HG02981 (cell line): Measurements from ENCODE around the gene CEP97.
"Not testable (repeated sequence)": the region's sequence is repeated elsewhere in the genome, so short reads cannot be mapped to it uniquely, and the experiment has no call there.

Experiments
- ATAC-seq: cut with Tn5 transposase; IDR thresholded peaks from one replicate; pipeline ENCODE4 v1.9.1; 2021; ENCODE audit warnings: mild to moderate bottlenecking, moderate library complexity; ENCODE audit not compliant: unreplicated experiment

The CEP97 gene

DNA sequence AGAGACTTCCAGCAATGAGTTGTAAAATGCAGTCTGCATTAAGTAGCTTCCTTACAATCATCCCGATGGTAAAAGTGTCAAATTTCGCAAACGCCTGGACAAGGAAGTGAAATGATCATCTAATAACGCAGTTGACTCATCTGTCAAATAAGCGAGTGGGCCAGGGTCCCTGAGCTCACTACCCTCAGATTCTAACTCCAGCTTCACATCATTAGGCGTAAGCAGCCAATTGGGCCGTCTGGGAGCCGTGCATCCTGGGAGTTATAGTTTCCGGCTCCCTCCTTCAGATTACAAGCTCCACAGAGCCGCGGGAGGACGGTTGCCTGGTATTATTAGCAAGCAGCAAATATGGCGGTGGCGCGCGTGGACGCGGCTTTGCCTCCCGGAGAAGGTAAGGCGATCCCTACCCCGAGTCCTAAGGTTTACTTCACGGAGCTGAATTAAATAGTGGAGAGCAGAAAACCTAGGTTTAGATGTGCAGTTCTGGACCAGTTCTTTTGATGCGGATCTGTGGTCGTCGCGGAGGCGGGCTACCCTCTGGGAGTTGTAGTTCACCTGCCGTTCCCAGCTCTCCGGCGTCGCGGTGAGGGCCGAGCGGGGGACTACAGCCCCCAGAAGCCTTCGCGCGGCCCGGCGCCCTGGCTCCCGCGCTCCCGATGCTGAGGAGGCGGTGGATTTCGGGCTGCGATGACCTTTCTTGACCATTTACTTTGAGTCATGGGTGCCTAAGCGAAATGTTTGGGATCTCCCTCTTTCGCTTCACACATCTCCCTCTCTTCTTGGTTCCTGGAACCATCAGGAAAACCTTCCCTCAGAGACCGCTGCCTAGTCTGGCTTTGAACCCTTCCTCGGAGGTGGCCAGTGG lies at the start of gene CEP97:
CEP97 (plus strand) TSS at position 286 of the 865 bp plus-strand sequence; CDS start at position 349, 63 bp downstream.
- peak; percentile 91 for ATAC-seq

DNA sequence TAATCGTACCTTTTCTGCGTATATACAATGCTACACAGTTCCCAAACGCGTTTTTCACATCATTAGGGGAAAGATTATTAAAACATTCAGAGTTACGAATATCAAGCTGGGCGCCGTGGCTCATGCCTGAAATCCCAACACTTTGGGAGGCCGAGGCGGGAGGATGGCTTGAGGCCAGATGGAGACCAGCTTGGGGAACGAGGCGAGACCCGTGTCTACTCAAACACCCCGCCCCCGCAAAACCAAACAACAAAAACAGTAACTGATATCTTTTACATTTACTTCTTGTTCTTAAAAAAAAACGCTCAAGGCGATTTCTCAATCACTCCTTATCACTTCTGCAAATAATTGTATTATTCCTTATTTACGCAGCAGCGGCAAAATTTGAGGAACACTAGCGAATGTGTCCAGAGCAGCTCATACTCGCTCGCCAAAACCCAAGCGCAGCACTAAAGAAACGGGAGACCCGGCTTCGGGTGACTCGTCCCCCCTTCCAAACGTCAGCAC lies 48.7 kb upstream of the CEP97 start:
- ATAC-seq: no peak

- ATAC-seq: peak; percentile 86
These were observed 48.1 kb upstream of the CEP97 start for GRCh38 chr3:101676216-101676764.

GRCh38 chr3:101676765-101677435 lies 47.5 kb upstream of the CEP97 start, which contains the start of gene ZBTB11:
Gene ZBTB11, minus strand, starts transcription at chr3:101677132. Its CDS starts 218 bp downstream, at chr3:101676914.
- ATAC-seq: peak; percentile 69

DNA sequence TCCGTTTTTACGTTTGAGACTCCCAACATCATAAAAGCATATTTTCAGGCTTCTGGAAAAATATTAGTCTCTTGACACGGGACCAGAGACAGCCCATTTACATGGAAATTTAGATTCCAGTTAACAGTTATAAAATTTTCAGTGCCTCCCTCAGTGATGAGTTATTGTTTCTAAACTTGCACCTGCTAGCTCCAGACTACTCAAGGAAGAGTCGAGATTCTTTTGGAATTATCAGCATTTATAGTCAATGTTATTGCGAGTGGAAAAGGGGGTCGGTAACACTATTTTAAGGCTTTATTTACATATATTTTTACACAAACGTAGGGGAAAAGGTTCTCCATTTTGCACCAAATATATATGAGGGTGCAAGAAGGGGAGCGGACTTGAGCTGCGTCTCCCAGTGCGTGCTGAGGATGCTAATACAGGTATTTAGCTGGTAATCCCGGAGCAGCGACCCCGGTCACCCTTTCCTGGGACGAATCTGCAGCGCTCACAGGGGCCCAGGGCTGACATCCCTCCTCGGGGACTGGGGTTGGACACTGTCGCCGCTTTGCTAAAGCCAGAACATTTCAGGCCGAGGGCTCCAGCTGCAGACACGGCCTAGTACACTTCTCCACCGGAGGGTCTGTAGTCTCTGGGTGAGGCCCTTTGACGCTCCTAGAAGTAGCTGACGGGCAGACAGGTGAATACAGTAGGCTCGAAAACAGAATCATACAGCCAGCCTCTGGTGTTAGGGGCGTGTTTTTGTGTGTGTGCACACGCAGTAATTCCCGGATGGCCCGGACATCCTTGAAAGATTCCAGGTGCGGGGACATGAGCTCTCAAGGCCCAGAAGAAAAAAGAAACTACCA lies 46.8 kb upstream of the CEP97 start:
- ATAC-seq: no peak

DNA sequence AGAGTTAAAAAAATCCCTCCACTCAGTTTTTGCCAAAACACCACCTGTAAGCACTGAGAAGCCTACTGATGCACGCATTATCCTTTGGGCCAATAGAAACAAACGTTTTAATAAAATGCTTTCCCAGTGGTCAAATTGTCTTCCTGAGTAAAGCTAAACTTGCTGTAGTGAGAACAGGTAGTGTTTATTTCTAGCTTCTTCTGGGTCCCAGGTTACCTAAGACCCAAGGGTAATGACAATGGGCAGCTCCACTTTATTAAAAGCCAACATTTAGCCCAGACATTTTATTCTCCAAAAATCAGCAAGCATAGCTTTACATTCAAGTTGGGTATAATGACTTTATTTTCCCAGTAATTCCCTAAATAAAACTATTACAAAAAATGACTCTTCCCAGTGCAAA lies 45.6 kb upstream of the CEP97 start:
- ATAC-seq: not testable (repeated sequence)

DNA sequence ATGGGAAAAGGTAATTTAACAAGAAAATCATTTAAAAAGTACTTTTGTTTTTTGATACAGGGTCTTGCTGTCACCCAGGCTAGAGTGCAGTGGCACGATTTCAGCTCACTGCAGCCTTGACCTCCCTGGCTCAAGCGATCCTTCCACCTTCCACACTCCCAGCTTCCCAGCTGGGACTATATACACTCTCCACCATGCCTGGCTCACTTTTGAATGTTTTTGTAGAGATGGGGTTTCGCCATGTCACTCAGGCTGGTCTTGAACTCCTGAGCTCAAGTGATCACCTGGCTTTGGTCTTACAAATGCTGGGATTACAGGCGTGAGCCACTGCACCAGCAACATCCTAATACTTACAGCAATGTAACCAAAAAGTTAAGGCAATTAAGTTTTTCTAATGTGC lies 43.9 kb upstream of the CEP97 start:
- no peak for ATAC-seq

DNA sequence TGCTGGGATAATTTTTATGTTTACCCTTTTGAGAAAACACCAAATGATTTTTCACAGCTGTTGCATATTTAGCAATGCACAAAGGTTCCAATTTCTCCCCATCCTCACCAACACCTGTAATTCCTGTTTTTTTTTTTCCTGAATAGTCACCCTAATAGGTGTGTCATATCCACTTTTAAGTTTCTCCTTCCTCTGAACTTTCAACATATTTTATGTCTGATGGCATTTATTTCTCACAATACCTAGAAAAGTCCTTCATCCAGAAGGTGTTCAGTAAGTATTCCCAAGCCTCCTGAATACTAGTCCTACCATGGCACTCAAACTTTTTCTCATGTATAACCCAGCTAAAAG lies 39.4 kb upstream of the CEP97 start:
- ATAC-seq: no peak

- ATAC-seq: peak; percentile 2
These were observed 38.5 kb upstream of the CEP97 start for GRCh38 chr3:101685870-101686307.

DNA sequence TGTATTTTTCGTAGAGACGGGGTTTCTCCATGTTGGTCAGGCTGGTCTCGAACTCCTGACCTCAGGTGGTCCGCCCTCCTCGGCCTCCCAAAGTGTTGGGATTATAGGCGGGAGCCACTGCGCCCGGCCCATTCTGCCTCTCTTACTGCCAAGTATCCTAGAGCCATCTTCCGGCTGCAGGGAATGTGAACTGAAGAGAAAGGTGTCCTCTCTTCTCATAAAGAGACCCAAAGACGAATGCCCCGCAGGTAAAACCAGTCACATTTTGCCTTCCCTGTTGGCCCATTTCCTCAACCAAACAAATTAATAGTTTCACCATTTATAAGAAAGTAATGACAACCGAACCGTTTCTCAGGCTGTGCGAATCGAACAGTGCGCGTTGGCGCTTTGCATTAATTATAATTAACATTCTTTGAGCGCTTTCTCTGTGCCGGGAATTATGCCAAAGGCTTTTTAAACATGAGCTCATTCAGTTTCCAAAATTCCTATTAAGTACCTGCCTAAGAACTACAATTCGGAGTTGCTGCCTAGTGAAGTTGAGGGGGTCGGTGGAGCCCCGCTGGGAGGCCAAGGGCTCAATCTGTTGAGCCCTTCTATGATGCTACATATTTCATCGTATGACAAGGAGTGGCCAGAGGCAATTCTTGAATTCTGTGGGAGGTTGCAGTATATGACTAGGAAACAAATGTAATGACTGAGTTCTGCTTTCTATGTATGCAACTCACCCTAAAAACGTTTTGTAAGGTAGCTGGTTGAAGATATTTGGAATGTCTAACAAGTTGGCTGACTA lies 37.1 kb upstream of the CEP97 start:
- ATAC-seq: no peak

DNA sequence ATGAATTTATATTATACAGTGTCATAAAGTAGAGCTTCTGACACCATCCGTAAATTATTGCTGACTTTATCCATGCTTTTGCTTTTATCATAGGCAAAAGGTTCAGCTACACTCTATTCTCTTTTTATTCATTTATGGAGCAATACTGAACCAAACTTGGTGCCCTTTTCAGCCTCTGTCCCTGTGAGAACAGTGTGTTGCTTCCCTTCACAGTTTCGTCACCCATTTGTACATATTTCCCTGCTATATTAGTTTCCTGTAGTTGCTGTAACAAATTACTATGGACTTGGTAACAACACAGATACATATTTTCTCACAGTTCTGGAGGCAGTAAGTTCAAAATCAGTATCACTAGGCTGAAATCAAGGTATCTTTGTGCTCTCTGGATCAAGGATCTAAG lies 35.1 kb upstream of the CEP97 start:
- ATAC-seq: no peak

GRCh38 chr3:101690972-101691371 lies 33.4 kb upstream of the CEP97 start:
- no peak for ATAC-seq

GRCh38 chr3:101691685-101692671 lies 32.4 kb upstream of the CEP97 start:
- ATAC-seq: not testable (repeated sequence)

DNA sequence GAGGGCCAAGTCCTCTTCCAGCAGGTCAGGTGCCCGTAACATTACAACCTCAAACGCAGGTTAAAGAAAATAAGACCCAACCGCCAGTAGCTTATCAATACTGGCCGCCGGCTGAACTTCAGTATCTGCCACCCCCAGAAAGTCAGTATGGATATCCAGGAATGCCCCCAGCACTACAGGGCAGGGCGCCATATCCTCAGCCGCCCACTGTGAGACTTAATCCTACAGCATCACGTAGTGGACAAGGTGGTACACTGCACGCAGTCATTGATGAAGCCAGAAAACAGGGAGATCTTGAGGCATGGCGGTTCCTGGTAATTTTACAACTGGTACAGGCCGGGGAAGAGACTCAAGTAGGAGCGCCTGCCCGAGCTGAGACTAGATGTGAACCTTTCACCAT lies 30.9 kb upstream of the CEP97 start:
- peak; percentile 80 for ATAC-seq

- not testable (repeated sequence) for ATAC-seq
These were observed 29.6 kb upstream of the CEP97 start for GRCh38 chr3:101694836-101695235.

DNA sequence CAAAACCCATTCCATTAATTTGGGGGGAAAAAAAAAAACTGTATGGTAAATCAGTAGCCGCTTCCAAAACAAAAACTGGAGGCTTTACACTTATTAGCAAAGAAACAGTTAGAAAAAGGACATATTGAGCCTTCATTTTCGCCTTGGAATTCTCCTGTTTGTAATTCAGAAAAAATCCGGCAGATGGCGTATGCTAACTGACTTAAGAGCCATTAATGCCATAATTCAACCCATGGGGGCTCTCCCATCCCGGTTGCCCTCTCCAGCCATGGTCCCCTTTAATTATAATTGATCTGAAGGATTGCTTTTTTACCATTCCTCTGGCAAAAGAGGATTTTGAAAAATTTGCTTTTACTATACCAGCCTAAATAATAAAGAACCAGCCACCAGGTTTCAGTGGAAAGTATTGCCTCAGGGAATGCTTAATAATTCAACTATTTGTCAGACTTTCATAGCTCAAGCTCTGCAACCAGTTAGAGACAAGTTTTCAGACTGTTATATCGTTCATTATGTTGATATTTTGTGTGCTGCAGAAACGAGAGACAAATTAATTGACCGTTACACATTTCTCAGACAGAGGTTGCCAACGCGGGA lies 28.5 kb upstream of the CEP97 start:
- ATAC-seq: no peak

- ATAC-seq: no peak
These were observed 22.4 kb upstream of the CEP97 start for GRCh38 chr3:101701696-101702634.
